ENCODE measurements around the gene CELA3A.

DNA sequence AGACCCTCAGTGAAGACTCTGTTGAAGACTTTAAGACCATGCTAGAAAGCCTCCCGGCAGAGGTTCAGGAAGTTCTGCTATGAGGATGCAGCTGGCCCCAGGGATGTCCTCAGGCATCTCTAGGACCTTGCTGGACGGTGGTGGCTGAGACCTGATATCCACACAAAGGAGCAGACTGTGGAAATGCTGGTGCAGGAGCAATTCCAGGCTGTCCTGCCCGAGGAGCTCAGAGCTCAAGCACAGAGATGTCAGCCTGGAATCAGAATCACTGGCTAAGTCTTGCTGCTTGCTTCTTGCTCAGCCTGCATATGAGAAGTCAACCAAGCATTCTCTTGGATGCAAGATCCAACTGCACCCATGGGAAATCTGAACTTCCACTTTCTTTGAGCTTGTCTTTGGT, 29.0 kb downstream of the CELA3A start:
- TF ChIP-seq CTCF (IDR thresholded peaks at IDR 0.05) (no peak), POLR2AphosphoS5 (IDR thresholded peaks at IDR 0.05) (no peak)

All from esophagus muscularis mucosa (tissue), 3 donors.